GF-D8 (cell line): Measurements from ENCODE around the gene TMEM26.

Source experiments
- DNase-seq: peaks from one replicate; lab custom pipeline; 2025; lab: John Stamatoyannopoulos, UW

The TMEM26 gene

GRCh38 chr10:61458031-61458430 is 4.8 kb upstream of the TMEM26 start:
- DNase-seq = no peak

GRCh38 chr10:61456095-61456789 is 3.1 kb upstream of the TMEM26 start:
- no peak for DNase-seq

DNA sequence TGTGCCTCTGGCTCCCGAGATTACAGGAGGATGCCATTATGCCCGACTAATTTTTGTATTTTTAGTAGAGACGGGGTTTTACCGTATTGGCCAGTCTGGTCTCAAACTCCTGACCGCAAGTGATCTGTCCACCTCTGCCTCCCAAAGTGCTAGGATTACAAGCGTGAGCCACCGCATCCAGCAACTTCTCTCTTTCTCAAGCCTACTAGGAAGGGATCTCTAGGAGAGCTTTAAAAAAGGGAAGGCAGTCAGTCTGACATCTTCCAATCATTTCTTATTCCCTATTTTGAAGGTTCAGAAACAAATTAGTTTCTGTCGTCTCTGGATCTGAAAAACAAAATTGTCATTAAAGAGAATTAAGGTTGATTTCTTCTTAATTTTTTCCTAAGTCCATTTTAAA is 2.5 kb upstream of the TMEM26 start:
- DNase-seq = no peak

- DNase-seq = no peak
Measured at GRCh38 chr10:61454541-61454940, 1.4 kb upstream of the TMEM26 start.

- no peak for DNase-seq
Measured at GRCh38 chr10:61452151-61452651, 980 bp downstream of the TMEM26 start.

DNA sequence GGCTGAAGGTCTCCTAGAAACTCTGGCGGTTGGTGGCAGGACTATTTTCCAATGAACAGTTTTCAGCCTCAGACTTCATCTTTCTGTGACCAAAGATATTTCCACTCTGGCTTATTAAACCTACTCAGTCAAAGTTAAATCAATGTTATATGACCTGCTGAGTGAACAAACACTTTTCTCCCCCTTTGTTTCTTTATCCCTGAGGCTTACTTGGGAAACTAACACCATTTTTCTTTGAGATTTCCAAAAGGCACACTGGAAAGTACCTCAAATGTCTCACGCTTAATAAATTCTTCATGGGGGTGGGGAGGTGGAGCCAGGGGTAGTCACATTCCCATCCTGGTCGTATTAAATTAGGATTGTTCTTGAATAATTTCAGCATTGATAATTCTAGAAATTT is 1.8 kb downstream of the TMEM26 start:
- DNase-seq = no peak

DNA sequence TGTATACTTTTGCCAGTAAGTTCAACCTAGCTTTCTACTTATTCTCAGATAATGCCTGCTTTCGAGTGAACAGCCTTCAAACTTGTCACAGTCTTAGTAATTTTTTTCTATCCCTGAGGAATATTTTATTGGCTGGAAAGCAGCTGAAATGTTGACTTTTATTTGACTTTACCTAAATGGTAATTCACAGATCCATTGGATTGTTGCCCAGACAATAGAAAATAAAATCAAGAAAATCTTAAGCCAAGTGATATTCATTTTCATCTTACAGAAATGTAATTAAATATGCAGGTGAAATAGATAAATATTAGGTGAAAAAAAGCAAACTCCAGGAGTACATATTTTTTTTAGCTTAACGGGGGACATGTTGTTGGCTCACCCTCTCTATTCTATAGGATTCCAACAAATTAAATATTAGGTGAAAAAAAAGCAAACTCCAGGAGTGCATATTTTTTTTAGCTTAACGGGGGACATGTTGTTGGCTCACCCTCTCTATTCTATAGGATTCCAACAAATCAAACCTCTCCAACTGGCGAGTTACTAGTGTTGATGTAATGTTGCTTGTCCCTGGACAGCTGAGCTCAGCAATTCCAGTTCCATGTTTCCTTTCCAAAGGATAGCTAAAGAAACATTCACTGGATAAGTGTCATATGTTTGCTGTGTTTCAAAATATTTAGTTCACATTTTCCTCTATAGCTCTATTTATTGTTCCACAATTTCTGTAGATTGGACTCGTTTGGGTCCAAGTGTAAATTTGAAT is 4.2 kb downstream of the TMEM26 start:
- DNase-seq = no peak

GRCh38 chr10:61448091-61448490 is 5.1 kb downstream of the TMEM26 start:
- no peak for DNase-seq

DNA sequence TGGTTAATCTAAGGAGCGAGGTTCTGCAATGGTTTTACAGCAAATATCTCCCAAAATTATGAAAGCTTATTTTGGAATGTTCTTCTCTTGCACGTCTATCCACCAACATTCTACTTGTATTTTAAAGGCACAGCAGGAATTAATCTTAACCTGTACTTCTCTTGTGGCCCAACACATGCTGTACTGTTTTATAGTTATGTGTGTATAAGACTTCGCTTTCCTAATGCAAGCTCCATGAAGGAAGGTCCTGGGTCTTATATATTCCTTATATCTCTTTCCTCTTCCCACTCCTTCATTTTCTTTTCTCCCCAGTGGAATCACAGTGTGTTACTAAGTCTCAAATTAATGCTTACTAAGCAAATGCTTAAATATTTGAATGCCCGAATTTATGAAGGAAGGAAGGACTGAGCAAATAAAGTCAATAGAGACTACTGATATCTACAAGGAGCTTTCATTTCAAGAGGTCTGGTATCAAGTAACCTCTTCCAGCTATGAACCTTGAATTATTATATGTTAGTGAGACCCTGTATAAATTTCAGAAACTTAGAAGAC is 14.0 kb downstream of the TMEM26 start:
- no peak for DNase-seq

GRCh38 chr10:61438141-61438988 is 14.8 kb downstream of the TMEM26 start:
- no peak for DNase-seq

DNA sequence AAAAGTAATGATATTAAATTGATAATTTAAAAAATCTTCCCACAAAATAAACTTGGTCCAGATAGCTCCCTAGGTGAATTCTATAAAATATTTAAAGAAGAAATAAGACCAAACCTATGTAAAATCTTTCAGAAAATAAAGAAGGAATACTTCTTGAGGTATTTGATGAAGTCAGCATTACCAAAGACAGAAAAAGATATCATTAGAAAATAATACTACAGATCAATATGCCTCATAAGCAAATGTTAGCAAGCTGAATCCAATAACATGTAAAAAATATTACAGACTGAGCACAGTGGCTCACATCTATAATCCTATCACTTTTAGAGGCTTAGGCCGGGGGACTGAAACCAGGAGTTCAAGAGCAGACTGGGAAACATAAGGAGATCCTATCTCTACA is 30.0 kb downstream of the TMEM26 start:
- no peak for DNase-seq

GRCh38 chr10:61417661-61418060 is 35.5 kb downstream of the TMEM26 start:
- no peak for DNase-seq

- no peak for DNase-seq
Measured at GRCh38 chr10:61415824-61416223, 37.4 kb downstream of the TMEM26 start.

DNA sequence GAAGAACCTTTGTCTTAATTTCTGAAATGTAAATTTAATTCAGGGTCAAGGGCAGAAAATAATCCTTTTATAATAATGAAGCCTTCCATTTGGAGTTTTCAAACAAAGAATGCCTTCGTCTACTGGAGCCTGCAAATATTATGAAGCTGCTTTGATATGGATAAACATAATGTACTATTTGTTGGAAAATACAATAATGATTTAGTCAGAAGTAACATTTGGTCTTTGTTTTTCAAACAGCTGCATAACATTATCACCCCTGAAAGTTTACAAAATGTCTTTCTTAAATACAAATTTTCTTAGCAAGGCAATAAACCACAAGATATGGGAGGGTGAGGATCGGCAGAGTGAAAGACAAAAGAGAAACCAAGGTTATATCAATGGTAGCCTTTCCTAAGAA is 41.5 kb downstream of the TMEM26 start:
- no peak for DNase-seq

- DNase-seq = no peak
Measured at GRCh38 chr10:61410353-61411070, 42.7 kb downstream of the TMEM26 start.

- no peak for DNase-seq
Measured at GRCh38 chr10:61409157-61409556, 44.0 kb downstream of the TMEM26 start.

DNA sequence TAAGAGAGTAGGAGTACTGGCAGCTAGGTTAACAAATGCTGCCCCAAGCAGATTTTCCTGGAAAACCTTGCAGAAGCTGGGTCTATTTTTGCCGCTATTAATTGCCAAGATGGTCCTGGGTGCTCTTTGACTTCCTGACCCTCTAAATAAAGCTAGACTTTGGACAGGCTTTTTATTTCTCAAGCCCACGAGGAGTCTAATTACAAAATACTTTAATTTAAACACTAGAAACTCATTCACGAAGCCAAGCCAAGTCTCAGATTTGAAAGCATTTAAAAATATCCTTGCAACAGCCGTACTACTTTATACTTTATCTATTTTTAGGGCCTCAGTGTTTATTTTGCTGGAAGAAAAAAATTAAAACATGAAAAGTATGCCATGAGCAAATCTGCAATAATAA is 45.1 kb downstream of the TMEM26 start:
- no peak for DNase-seq

- DNase-seq = no peak
Measured at GRCh38 chr10:61406736-61407135, 46.4 kb downstream of the TMEM26 start.

DNA sequence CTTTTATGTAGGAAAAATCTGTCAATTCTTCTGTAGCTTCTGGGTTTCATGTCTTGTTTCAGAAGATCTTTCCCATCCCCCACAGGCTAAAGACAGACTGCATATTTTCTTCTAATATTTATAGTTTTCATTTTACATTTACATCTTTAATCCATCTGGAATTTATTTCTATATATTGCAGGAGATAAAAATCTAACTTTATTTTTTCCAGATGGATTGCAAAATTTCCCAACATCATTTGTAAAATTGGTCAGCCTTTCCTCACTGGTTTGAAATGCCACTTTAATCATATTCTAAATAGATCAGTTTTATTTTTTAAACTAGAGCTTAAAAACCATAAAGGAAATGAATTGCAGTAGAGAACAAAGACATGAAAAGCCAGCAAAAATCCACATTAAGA is 46.9 kb downstream of the TMEM26 start:
- no peak for DNase-seq

GRCh38 chr10:61404751-61405150 is 48.4 kb downstream of the TMEM26 start:
- DNase-seq = no peak

- no peak for DNase-seq
Measured at GRCh38 chr10:61400524-61400923, 52.7 kb downstream of the TMEM26 start.

- no peak for DNase-seq
Measured at GRCh38 chr10:61399406-61399805, 53.8 kb downstream of the TMEM26 start.
